Metanephros (tissue), 1 donor: ENCODE measurements around the gene NR2F2. TPM values are rescaled to one million over a fixed set of nuclear protein-coding genes. Genes with fewer than 3 reads are reported as not detected.

Source experiments
- total RNA-seq: library from RNA; depleted of rRNA; stranded (reverse); fragments of >200 nt; gene quantifications from one replicate; pipeline ENCODE4 v1.2.3, GENCODE V29; 2014

The NR2F2 gene
- 184 TPM for total RNA-seq

GRCh38 chr15:96330450-96331143 is at the start of gene NR2F2:
Gene NR2F2, plus strand, starts transcription at chr15:96330700. Its CDS starts 1,406 bp downstream, at chr15:96332106.

